CD4-positive, alpha-beta T cell treated with Interleukin-12 subunit alpha and Interleukin-12 subunit beta, for 1 hour (primary cell): ENCODE measurements around the gene MFRP.

ENCODE experiments used
- DNase-seq: peaks from one replicate; pipeline ENCODE4 v3.0.0-alpha.2; 2020

MFRP gene

GRCh38 chr11:119356349-119357031, 10.0 kb upstream of the MFRP start:
- peak; percentile 74 for DNase-seq

GRCh38 chr11:119355091-119355843, 8.8 kb upstream of the MFRP start:
- DNase-seq, result no peak

- DNase-seq, result no peak
Observed at GRCh38 chr11:119352857-119353260, 6.4 kb upstream of the MFRP start.

- no peak for DNase-seq
Observed at GRCh38 chr11:119351232-119351631, 4.7 kb upstream of the MFRP start.

GRCh38 chr11:119350302-119350701, 3.8 kb upstream of the MFRP start:
- no peak for DNase-seq

- DNase-seq, result no peak
Observed at GRCh38 chr11:119347940-119348605, 1.6 kb upstream of the MFRP start.

- no peak for DNase-seq
Observed at GRCh38 chr11:119347242-119347641, 737 bp upstream of the MFRP start.

GRCh38 chr11:119345685-119346084, 820 bp downstream of the MFRP start:
- DNase-seq, result no peak

GRCh38 chr11:119344291-119345010, 2.1 kb downstream of the MFRP start:
- no peak for DNase-seq

GRCh38 chr11:119343726-119344125, 2.8 kb downstream of the MFRP start:
- DNase-seq, result no peak

GRCh38 chr11:119342362-119343130, 4.0 kb downstream of the MFRP start:
- DNase-seq, result no peak

GRCh38 chr11:119342023-119342300, 4.5 kb downstream of the MFRP start:
- no peak for DNase-seq

- DNase-seq, result no peak
Observed at GRCh38 chr11:119341222-119342022, 5.1 kb downstream of the MFRP start.

- no peak for DNase-seq
Observed at GRCh38 chr11:119340335-119341221, 5.9 kb downstream of the MFRP start, which contains the start of gene C1QTNF5. Gene C1QTNF5 (minus strand): TSS chr11:119340883. CDS start chr11:119340397, 486 bp downstream.

- peak; percentile 29 for DNase-seq
Observed at GRCh38 chr11:119339589-119340334, 6.7 kb downstream of the MFRP start.

- no peak for DNase-seq
Observed at GRCh38 chr11:119338965-119339588, 7.4 kb downstream of the MFRP start.

GRCh38 chr11:119338318-119338890, 8.1 kb downstream of the MFRP start:
- peak; percentile 74 for DNase-seq

GRCh38 chr11:119337581-119338317, 8.8 kb downstream of the MFRP start:
- no peak for DNase-seq
